ENCODE results near the gene PPARGC1A.

Gene PPARGC1A

DNA sequence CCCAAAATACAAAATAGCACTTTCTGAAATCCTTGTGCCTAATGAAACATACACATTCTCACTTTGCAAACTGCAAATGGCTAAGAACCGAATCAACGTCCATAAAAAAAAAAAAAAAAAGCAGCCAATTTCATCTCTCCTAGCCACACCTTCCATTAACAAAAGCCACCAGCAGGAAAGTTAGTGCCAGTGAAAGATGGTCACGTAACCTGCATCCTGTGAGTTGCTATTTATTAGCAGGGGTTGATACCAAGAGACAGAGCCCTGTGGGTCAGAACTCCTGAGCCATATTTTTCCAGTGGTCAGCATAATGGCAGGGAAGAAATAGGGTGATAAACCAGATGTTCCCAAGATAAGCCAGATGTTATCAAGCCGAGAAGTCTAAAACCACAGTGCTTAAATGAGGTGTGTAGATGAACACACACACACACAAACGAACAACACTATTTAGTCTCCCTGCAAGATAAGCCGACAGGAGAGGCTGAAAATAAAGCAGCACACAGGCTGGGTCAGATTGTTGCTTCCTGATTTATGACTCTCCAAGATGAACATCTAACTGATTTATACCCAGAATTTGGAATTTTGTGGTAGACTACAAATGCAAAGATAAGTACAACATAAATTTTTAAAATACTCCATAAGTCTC lies 11.5 kb downstream of the PPARGC1A start:
- DNase-seq: no peak

DNA sequence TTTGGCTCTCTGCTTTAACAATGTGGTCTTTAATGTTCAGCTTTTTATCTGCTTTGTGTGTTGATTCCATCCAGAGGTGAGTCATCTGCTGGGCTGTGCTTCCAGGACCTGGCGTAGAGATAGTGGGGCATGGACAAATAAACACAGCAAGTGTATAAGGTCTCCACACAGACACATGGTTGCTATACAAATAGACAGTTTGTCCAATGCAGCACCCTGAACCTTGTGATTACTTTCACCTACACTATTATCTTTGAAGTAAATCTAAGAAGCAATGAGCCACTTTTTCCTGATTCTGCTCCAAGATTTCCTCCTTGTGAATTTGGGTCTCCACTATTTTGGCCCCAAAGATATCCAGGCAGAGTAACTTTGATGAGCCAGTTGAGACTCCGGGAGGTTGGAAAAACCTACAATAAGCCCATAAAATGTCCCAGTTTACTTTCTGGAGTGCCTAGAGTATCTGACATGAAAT lies 12.1 kb downstream of the PPARGC1A start:
- no peak for DNase-seq

GRCh38 chr4:23876418-23877089 lies 13.3 kb downstream of the PPARGC1A start:
- DNase-seq: no peak

GRCh38 chr4:23875317-23875716 lies 14.5 kb downstream of the PPARGC1A start:
- no peak for DNase-seq

DNA sequence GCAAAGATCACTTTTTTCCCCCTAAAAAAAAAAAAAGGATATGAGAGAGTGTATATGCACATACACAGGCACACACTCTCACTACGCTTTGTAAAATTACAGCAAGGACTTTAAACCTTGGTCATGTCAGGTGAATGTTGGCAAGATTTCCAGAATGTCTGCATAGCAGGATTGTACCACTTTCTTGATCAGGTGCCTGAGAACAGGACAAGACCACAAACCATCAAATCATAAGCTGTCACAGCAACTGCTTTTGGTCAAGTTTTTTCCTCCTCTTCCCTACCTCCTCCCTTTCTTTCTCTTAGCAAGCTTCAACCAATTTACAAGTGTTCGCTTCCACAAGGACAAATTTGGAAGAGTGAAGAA lies 15.3 kb downstream of the PPARGC1A start:
- no peak for DNase-seq

GRCh38 chr4:23873717-23874535 lies 15.9 kb downstream of the PPARGC1A start:
- no peak for DNase-seq

- no peak for DNase-seq
Measured at GRCh38 chr4:23871426-23871825, 18.4 kb downstream of the PPARGC1A start.

DNA sequence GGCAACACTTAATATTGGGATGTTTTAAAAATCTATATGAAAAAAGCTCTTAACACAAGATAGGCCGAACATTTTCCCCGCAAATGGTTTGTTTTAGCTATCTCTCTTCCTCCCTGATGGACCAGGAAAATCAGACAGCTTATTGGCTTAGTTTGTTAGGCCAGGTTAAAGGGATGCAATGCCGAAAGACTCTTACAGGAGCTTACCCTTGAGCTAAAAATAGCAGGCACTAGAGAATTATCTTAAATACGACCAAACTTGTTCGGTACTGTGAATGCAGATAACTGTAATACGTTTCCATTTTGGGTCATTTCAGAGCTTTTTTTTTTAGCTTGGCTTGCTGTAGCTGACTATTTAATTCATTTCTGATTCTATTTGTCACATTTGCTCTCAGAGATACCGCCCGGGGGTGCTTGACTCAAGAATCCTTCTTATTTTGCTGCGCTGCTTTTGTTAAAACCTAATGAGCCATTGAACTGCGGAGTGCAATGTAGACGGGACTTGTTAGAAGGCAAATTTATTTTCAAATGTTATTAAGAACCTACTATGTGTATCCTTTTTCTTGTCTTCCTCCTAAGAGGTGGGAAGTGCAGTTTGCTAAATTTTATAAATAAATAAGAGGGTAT lies 23.3 kb downstream of the PPARGC1A start:
- DNase-seq: no peak

- DNase-seq: no peak
Measured at GRCh38 chr4:23861897-23862296, 27.9 kb downstream of the PPARGC1A start.

DNA sequence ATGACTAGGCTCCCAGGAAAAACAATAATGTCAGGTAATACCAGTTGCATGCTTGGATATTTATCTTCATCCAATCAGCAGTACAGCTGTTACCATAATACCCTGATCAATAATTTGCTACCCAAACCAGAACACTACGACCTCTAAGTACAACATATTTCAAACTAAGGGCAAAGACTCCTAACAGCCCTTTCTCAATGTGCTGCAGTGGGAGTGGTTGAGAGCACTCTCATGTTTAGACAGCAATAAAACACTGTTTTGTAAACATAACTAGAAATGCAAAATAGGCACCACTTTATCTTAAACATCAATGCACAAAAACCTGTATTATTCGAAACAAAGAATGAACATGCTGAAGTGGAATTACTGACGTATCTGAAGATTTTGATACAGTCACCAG lies 28.9 kb downstream of the PPARGC1A start:
- no peak for DNase-seq

DNA sequence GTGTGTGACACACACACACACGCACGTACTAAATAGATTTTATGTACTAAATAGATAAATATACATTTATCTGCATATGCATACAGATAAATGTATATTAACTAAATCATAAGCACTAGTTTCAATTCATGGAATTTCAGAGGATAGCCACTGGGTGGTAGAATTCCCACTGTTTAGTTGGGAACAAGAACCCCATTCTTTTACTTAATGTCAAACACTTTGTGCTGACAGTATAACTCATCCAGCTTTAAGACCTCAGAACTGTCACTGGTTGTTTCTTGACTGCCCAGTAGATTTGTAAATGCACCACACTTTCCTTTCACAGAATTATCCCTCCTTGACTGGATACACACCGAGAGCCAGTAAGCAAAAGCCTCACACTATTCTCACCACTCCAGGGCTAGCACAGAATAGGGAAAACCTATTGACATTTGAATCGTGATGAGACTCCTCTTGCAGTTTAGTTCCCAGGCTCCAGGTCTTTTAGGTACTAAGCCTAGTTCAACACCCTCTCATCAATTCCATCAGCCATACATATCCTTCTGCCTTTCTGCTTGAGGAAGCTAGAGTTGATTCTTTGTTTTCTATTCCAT lies 32.4 kb downstream of the PPARGC1A start:
- DNase-seq: no peak

GRCh38 chr4:23856630-23857029 lies 33.2 kb downstream of the PPARGC1A start:
- DNase-seq: no peak

GRCh38 chr4:23855912-23856605 lies 33.8 kb downstream of the PPARGC1A start:
- no peak for DNase-seq

DNA sequence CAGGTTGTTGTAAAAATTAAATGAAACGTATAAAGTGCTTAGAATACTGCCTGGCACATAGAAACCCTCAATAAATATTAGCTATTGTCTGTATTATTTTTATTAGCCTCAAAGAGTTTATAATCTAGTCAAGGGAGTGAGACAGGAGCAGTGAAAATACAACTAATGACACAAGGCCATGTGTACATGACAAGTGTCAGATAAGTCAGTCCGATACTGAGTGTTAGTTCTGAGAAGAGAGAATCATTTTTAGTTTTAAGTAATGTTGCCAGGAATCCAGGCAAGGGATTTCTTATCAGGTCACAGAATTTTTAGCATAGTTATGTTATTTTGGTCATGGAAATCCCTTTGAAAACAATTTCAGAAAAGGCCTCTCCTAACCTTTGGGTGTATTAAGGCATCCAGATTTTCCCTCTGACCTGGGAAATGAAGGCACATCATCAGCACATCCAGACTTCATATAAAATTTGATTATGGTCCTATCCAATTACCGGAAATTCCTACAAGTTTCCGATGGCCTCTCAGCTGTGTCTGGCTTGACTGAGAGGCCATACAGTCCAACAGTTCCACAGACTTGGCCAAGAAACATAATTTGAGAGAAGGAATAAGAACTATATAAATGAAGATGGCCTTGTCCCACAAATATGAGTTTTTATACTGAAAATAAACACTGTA lies 35.7 kb downstream of the PPARGC1A start:
- no peak for DNase-seq

DNA sequence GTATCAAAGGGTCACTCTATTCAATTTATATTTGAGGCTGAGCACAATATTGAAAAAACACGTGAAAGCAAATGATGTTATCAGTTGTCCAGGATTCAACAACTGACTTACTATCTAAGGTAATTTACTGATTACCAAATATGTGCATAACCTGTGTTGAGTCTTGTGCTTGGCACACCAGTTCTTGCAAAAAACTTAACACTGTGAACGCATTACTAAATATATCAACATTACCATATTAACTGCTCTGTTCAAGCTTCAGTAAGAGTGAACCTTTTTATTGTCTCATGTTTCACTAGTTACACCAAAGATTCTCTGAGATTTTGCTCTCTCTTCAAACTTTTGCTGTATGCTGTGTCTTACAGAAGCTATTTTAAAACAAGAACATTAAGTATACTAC lies 38.4 kb downstream of the PPARGC1A start:
- DNase-seq: no peak

- no peak for DNase-seq
Measured at GRCh38 chr4:23847158-23847557, 42.7 kb downstream of the PPARGC1A start.

- no peak for DNase-seq
Measured at GRCh38 chr4:23844961-23845360, 44.9 kb downstream of the PPARGC1A start.

GRCh38 chr4:23839279-23839678 lies 50.6 kb downstream of the PPARGC1A start:
- no peak for DNase-seq

- no peak for DNase-seq
Measured at GRCh38 chr4:23838607-23839006, 51.2 kb downstream of the PPARGC1A start.

- DNase-seq: no peak
Measured at GRCh38 chr4:23838131-23838530, 51.7 kb downstream of the PPARGC1A start.

- DNase-seq: no peak
Measured at GRCh38 chr4:23837371-23837770, 52.5 kb downstream of the PPARGC1A start.

Measured in NCI-H1092 (cell line).